ENCODE data around the gene BCL3.

The BCL3 gene

GRCh38 chr19:44806291-44806690 lies 57.8 kb downstream of the BCL3 start:
- TF ChIP-seq CTCF (IDR thresholded peaks at IDR 0.05) = no peak
- Histone ChIP-seq H3K9me3 (no peaks in the 10 kb centered on the region), H3K27ac (no peak overlapping the region), H3K4me3 (ENCODE audit: low read depth in 1 of 2, low read length in 1 of 2) (no peak overlapping the region), H3K27me3 (peaks cover 39% of the 10 kb centered on the region), H3K4me1 (ENCODE audit: control insufficient read depth in 1 of 2, insufficient read depth in 1 of 2, low read depth in 1 of 2, low read length in 1 of 2) (peaks cover 6 to 8% of the 10 kb centered on the region in 2 experiments), H3K36me3 (no peaks in the 10 kb centered on the region)

GRCh38 chr19:44807162-44807561 lies 58.7 kb downstream of the BCL3 start:
- Histone ChIP-seq H3K27ac (no peak overlapping the region), H3K36me3 (no peaks in the 10 kb centered on the region), H3K4me3 (ENCODE audit: low read depth in 1 of 2, low read length in 1 of 2) (no peak overlapping the region), H3K9me3 (no peaks in the 10 kb centered on the region), H3K27me3 (peaks cover 39% of the 10 kb centered on the region), H3K4me1 (ENCODE audit: control insufficient read depth in 1 of 2, insufficient read depth in 1 of 2, low read depth in 1 of 2, low read length in 1 of 2) (peaks cover 6 to 8% of the 10 kb centered on the region in 2 experiments)
- TF ChIP-seq CTCF (IDR thresholded peaks at IDR 0.05) = no peak

- Histone ChIP-seq H3K27me3 (peaks cover 39% of the 10 kb centered on the region), H3K36me3 (no peaks in the 10 kb centered on the region), H3K4me1 (ENCODE audit: control insufficient read depth in 1 of 2, insufficient read depth in 1 of 2, low read depth in 1 of 2, low read length in 1 of 2) (peaks cover 6 to 8% of the 10 kb centered on the region in 2 experiments), H3K4me3 (ENCODE audit: low read depth in 1 of 2, low read length in 1 of 2) (no peak overlapping the region), H3K9me3 (no peaks in the 10 kb centered on the region), H3K27ac (no peak overlapping the region)
- no peak for TF ChIP-seq CTCF (IDR thresholded peaks at IDR 0.05)
Measured at GRCh38 chr19:44807652-44808462, 59.3 kb downstream of the BCL3 start.

- Histone ChIP-seq H3K27ac (no peak within 1 kb of the TSS), H3K36me3 (no peaks in the 10 kb centered on the region), H3K27me3 (peaks cover 39% of the 10 kb centered on the region), H3K9me3 (no peaks in the 10 kb centered on the region), H3K4me3 (ENCODE audit: low read depth in 1 of 2, low read length in 1 of 2) (no peak within 1 kb of the TSS), H3K4me1 (ENCODE audit: control insufficient read depth in 1 of 2, insufficient read depth in 1 of 2, low read depth in 1 of 2, low read length in 1 of 2) (peaks cover 6 to 8% of the 10 kb centered on the region in 2 experiments)
- TF ChIP-seq CTCF (IDR thresholded peaks at IDR 0.05) = no peak
Measured at GRCh38 chr19:44808463-44809371, 60.2 kb downstream of the BCL3 start, which contains the start of gene BCAM. TSS of gene BCAM (plus strand) at chr19:44809103. CDS start at chr19:44809125, 22 bp downstream.
